ENCODE results near the gene IL18BP.

IL18BP gene

GRCh38 chr11:72040491-72041363, 42.0 kb downstream of the IL18BP start:
- peak overlapping the region; percentile 85 for H3K27ac ChIP-seq (ENCODE audit: low read depth, low read length)
- H3K9me3 ChIP-seq (ENCODE audit: insufficient read depth, low read length) = no peaks in the 10 kb centered on the region
- H3K4me2 ChIP-seq (ENCODE audit: low read depth, low read length, poor library complexity, severe bottlenecking) = peak overlapping the region; percentile 95
- H3K9ac ChIP-seq (ENCODE audit: low read length) = peak overlapping the region; percentile 70
- TF ChIP-seq EZH2phosphoT487 (conservative IDR thresholded peaks at IDR 0.05; ENCODE audit: low read length) = no peak
- TF ChIP-seq, protein P1, sequence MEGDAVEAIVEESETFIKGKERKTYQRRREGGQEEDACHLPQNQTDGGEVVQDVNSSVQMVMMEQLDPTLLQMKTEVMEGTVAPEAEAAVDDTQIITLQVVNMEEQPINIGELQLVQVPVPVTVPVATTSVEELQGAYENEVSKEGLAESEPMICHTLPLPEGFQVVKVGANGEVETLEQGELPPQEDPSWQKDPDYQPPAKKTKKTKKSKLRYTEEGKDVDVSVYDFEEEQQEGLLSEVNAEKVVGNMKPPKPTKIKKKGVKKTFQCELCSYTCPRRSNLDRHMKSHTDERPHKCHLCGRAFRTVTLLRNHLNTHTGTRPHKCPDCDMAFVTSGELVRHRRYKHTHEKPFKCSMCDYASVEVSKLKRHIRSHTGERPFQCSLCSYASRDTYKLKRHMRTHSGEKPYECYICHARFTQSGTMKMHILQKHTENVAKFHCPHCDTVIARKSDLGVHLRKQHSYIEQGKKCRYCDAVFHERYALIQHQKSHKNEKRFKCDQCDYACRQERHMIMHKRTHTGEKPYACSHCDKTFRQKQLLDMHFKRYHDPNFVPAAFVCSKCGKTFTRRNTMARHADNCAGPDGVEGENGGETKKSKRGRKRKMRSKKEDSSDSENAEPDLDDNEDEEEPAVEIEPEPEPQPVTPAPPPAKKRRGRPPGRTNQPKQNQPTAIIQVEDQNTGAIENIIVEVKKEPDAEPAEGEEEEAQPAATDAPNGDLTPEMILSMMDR (IDR thresholded peaks at IDR 0.05; ENCODE audit: insufficient read depth, low read length, poor library complexity, severe bottlenecking) = no peak
- H4K20me1 ChIP-seq (ENCODE audit: low read depth, low read length) = peaks cover 4% of the 10 kb centered on the region; the same call in 1 of the 2 replicates
- no peaks in the 10 kb centered on the region for H3K36me3 ChIP-seq (ENCODE audit: low read length)
- peaks cover 76% of the 10 kb centered on the region for H3K79me2 ChIP-seq (ENCODE audit: insufficient read depth, low read length)
- H2AFZ ChIP-seq (ENCODE audit: low read depth, low read length, severe bottlenecking) = peak overlapping the region; percentile 23
- H3K9me2 ChIP-seq (replicated peaks; ENCODE audit: insufficient read depth, low read length) = no peaks in the 10 kb centered on the region
- no peaks in the 10 kb centered on the region for H3K27me3 ChIP-seq (ENCODE audit: low read length)
- peak overlapping the region; percentile 66 for H3K4me3 ChIP-seq (ENCODE audit: insufficient read depth, low read length, poor library complexity, severe bottlenecking)
- peaks cover 29% of the 10 kb centered on the region for H3F3A ChIP-seq (ENCODE audit: insufficient read depth)

- Histone ChIP-seq H3K9me3 (ENCODE audit: insufficient read depth, low read length) (no peaks in the 10 kb centered on the region), H3K79me2 (ENCODE audit: insufficient read depth, low read length) (peaks cover 68% of the 10 kb centered on the region), H3K27me3 (ENCODE audit: low read length) (no peaks in the 10 kb centered on the region), H3K9me2 (replicated peaks; ENCODE audit: insufficient read depth, low read length) (no peaks in the 10 kb centered on the region), H3K4me2 (ENCODE audit: low read depth, low read length, poor library complexity, severe bottlenecking) (peak overlapping the region; percentile 95), H3K9ac (ENCODE audit: low read length) (peak overlapping the region; percentile 70), H3K4me3 (ENCODE audit: insufficient read depth, low read length, poor library complexity, severe bottlenecking) (peak overlapping the region; percentile 66), H3F3A (ENCODE audit: insufficient read depth) (peaks cover 29% of the 10 kb centered on the region), H3K27ac (ENCODE audit: low read depth, low read length) (peak overlapping the region; percentile 85), H4K20me1 (ENCODE audit: low read depth, low read length) (peaks cover 4% of the 10 kb centered on the region; the same call in 1 of the 2 replicates), H3K36me3 (ENCODE audit: low read length) (no peaks in the 10 kb centered on the region), H2AFZ (ENCODE audit: low read depth, low read length, severe bottlenecking) (no peak overlapping the region)
- TF ChIP-seq EZH2phosphoT487 (conservative IDR thresholded peaks at IDR 0.05; ENCODE audit: low read length) = no peak
Measured at GRCh38 chr11:72041364-72042063, 42.8 kb downstream of the IL18BP start.

GRCh38 chr11:72042064-72042745, 43.5 kb downstream of the IL18BP start:
- TF ChIP-seq, protein P1 (IDR thresholded peaks at IDR 0.05; ENCODE audit: insufficient read depth, low read length, poor library complexity, severe bottlenecking) = no peak
- TF ChIP-seq EZH2phosphoT487 (conservative IDR thresholded peaks at IDR 0.05; ENCODE audit: low read length) = no peak
- Histone ChIP-seq H3K4me2 (ENCODE audit: low read depth, low read length, poor library complexity, severe bottlenecking) (peak overlapping the region; percentile 95), H3K36me3 (ENCODE audit: low read length) (no peaks in the 10 kb centered on the region), H2AFZ (ENCODE audit: low read depth, low read length, severe bottlenecking) (no peak overlapping the region), H3K9me3 (ENCODE audit: insufficient read depth, low read length) (no peaks in the 10 kb centered on the region), H3K27ac (ENCODE audit: low read depth, low read length) (peak overlapping the region; percentile 85), H3K27me3 (ENCODE audit: low read length) (no peaks in the 10 kb centered on the region), H3K4me3 (ENCODE audit: insufficient read depth, low read length, poor library complexity, severe bottlenecking) (peak overlapping the region; percentile 66), H4K20me1 (ENCODE audit: low read depth, low read length) (peaks cover 4% of the 10 kb centered on the region; the same call in 1 of the 2 replicates), H3K9me2 (replicated peaks; ENCODE audit: insufficient read depth, low read length) (no peaks in the 10 kb centered on the region), H3F3A (ENCODE audit: insufficient read depth) (peaks cover 29% of the 10 kb centered on the region), H3K79me2 (ENCODE audit: insufficient read depth, low read length) (peaks cover 61% of the 10 kb centered on the region), H3K9ac (ENCODE audit: low read length) (peak overlapping the region; percentile 70)
